K562 (cell line): Measurements from ENCODE around the gene ASXL2. TPM values are rescaled to one million over a fixed set of nuclear protein-coding genes. Genes with fewer than 3 reads are reported as not detected.

Experiments
- ATAC-seq: fragments of 200-7000 bp; cut with Tn5 transposase; 3 replicates; pipeline ENCODE4 v1.9.1; 2020; ENCODE audit warnings: moderate library complexity
- BruUV-seq: library from RNA; stranded (reverse); fragments of 400-500 nt; replicated peaks from 2 replicates; lab custom pipeline; 2021; lab: Mats Ljungman, UMichigan
- CTCF ChIA-PET: fragments of 300-600 bp; formaldehyde crosslinking; extraction: SDS; loops from one replicate; lab custom pipeline; 2021; ENCODE audit warnings: low intra/inter-chr PET ratio; lab: Yijun Ruan, JAX
- POLR2A ChIA-PET: fragments of 300-600, 350-650 bp; sonication (Branson Sonifier 250); formaldehyde crosslinking; extraction: SDS; loops from one replicate; lab custom pipeline; 2021; ENCODE audit warnings: antibody characterized with exemption, inconsistent platforms; lab: Yijun Ruan, JAX
- DNase-seq, 4 experiments: peaks; one replicate each; pipeline versions ENCODE4 v3.0.0 to v3.0.0-alpha.2; 2011 to 2018; ENCODE audit warnings: low spot score in 3 of 4, mixed read lengths in 3 of 4; ENCODE audit errors: extremely low read depth in 1 of 4
- FAIRE-seq: peaks from 2 replicates; lab custom pipeline; 2011; peaks lifted over from hg19 to GRCh38; lab: Jason Lieb, UNC
- H2AFZ ChIP-seq: 2 replicates; pipeline ENCODE4 v1.6.0; 2011; ENCODE audit warnings: low read depth, low read length, control low read depth, inconsistent platforms
- H3K27ac ChIP-seq: fragments of 200-600 bp; 3 replicates; pipeline ENCODE4 v1.8.0; 2011; ENCODE audit warnings: low read depth, mild to moderate bottlenecking, control low read depth, inconsistent platforms, low read length, moderate library complexity, mixed read lengths; ENCODE audit errors: extremely low read depth
- H3K27me3 ChIP-seq, 2 experiments: fragments of 300-600 bp in 1 of 2; 2 replicates in 1 of 2; 3 replicates in 1 of 2; pipeline versions ENCODE4 v1.6.0 to v1.8.0; 2011; ENCODE audit warnings: inconsistent platforms in 2 of 2, low read length in 2 of 2, mild to moderate bottlenecking in 1 of 2, mixed read lengths in 1 of 2, moderate library complexity in 1 of 2; ENCODE audit not compliant: control insufficient read depth in 2 of 2, insufficient read depth in 2 of 2
- H3K36me3 ChIP-seq: fragments of 300-600 bp; 3 replicates; pipeline ENCODE4 v1.8.0; 2011; ENCODE audit warnings: mild to moderate bottlenecking, low read length, inconsistent platforms; ENCODE audit not compliant: control insufficient read depth, insufficient read depth
- H3K4me1 ChIP-seq, 2 experiments: fragments of 200-600 bp in 1 of 2; replicated peaks in 1 of 2; 2 replicates in 1 of 2; 3 replicates in 1 of 2; pipeline versions ENCODE4 v1.5.1 to v1.8.0; 2011; ENCODE audit warnings: inconsistent platforms in 2 of 2, low read length in 2 of 2, mild to moderate bottlenecking in 1 of 2, mixed read lengths in 1 of 2, moderate library complexity in 1 of 2; ENCODE audit not compliant: control insufficient read depth in 2 of 2, insufficient read depth in 2 of 2
- H3K4me2 ChIP-seq: 2 replicates; pipeline ENCODE4 v1.6.1; 2011; ENCODE audit warnings: low read length, control low read depth, inconsistent platforms, mixed read lengths; ENCODE audit not compliant: insufficient read depth
- H3K4me3 ChIP-seq: fragments of 200-600 bp; sonication (generic), shearing (Covaris generic); 2 replicates; pipeline ENCODE4 v1.5.1; 2016; ENCODE audit warnings: control low read depth, inconsistent platforms
- H3K79me2 ChIP-seq: fragments of 200-600 bp; 3 replicates; pipeline ENCODE4 v1.8.0; 2011; ENCODE audit warnings: low read length, inconsistent platforms; ENCODE audit not compliant: control insufficient read depth, insufficient read depth
- H3K9ac ChIP-seq, 2 experiments: 2 replicates each; pipeline versions ENCODE4 v1.6.0 to v1.6.1; 2011; ENCODE audit warnings: low read depth in 2 of 2, low read length in 2 of 2, control low read depth in 1 of 2, inconsistent platforms in 1 of 2, mild to moderate bottlenecking in 1 of 2, mixed read lengths in 1 of 2; ENCODE audit not compliant: insufficient read depth in 1 of 2
- H3K9me1 ChIP-seq: one replicate; pipeline ENCODE4 v1.6.0; 2011; ENCODE audit warnings: inconsistent platforms, mild to moderate bottlenecking, low read length, moderate library complexity; ENCODE audit not compliant: control insufficient read depth, insufficient read depth
- H3K9me3 ChIP-seq: replicated peaks from 2 replicates; pipeline ENCODE4 v1.5.1; 2011; ENCODE audit warnings: low read depth, low read length, inconsistent platforms; ENCODE audit not compliant: control insufficient read depth, insufficient read depth
- H4K20me1 ChIP-seq: replicated peaks from 2 replicates; pipeline ENCODE4 v1.6.1; 2011; ENCODE audit warnings: low read length, inconsistent platforms, mixed read lengths; ENCODE audit not compliant: control insufficient read depth, insufficient read depth
- ASH1L ChIP-seq: fragments of 450-650 bp; IDR thresholded peaks from 2 replicates; pipeline ENCODE4 v1.6.1; 2018; ENCODE audit warnings: borderline replicate concordance, mild to moderate bottlenecking, low read depth; ENCODE audit not compliant: partially characterized antibody
- CBFA2T2 ChIP-seq: fragments of 450-650 bp; conservative IDR thresholded peaks from 2 replicates; pipeline ENCODE4 v1.6.1; 2017; ENCODE audit warnings: mild to moderate bottlenecking
- CBX5 ChIP-seq: IDR thresholded peaks from 2 replicates; pipeline ENCODE4 v1.6.1; 2014; ENCODE audit warnings: low read depth, borderline replicate concordance
- E2F8 ChIP-seq: fragments of 450-650 bp; IDR thresholded peaks from 2 replicates; pipeline ENCODE4 v1.7.1; 2018; ENCODE audit warnings: mild to moderate bottlenecking, low read depth; ENCODE audit not compliant: partially characterized antibody
- ESRRA ChIP-seq: fragments of 450-650 bp; IDR thresholded peaks from 2 replicates; pipeline ENCODE4 v1.6.1; 2014; ENCODE audit warnings: low read depth, mild to moderate bottlenecking, moderate library complexity, borderline replicate concordance
- IFI16 ChIP-seq: fragments of 250-450 bp; sonication (Bioruptor Pico); IDR thresholded peaks from 2 replicates; pipeline ENCODE4 v2.1.2; 2022; ENCODE audit warnings: mild to moderate bottlenecking, inconsistent platforms
- JUN ChIP-seq, 2 experiments: sonication (generic) in 1 of 2; formaldehyde crosslinking in 1 of 2; IDR thresholded peaks; 2 replicates each; pipeline versions ENCODE4 v1.6.1 to v1.8.0; 2012 to 2022; ENCODE audit warnings: borderline replicate concordance in 2 of 2, mild to moderate bottlenecking in 2 of 2, improper control_type of control experiment in 1 of 2, low read depth in 1 of 2, low read length in 1 of 2, missing genetic modification reagents in 1 of 2
- KLF6 ChIP-seq: fragments of 250-450 bp; sonication (Bioruptor Pico); IDR thresholded peaks from 2 replicates; pipeline ENCODE4 v1.4.0; 2020; ENCODE audit warnings: mild to moderate bottlenecking, moderate library complexity, borderline replicate concordance
- NONO ChIP-seq, 2 experiments: fragments of 200-400 bp in 1 of 2; fragments of 450-650 bp in 1 of 2; formaldehyde crosslinking in 1 of 2; IDR thresholded peaks; 2 replicates each; pipeline ENCODE4 v1.6.1; 2017; ENCODE audit warnings: low read depth in 2 of 2, mild to moderate bottlenecking in 2 of 2, moderate library complexity in 2 of 2, low read length in 1 of 2
- SRSF9 ChIP-seq: fragments of 200-400 bp; formaldehyde crosslinking; IDR thresholded peaks from 2 replicates; pipeline ENCODE4 v1.6.1; 2017; ENCODE audit warnings: low read depth, low read length, borderline replicate concordance
- ZBTB12 ChIP-seq: fragments of 250-450 bp; sonication (Bioruptor Pico); IDR thresholded peaks from 2 replicates; pipeline ENCODE4 v1.4.0; 2020
- ZNF717 ChIP-seq: fragments of 250-450 bp; sonication (Bioruptor Pico); IDR thresholded peaks from 2 replicates; pipeline ENCODE4 v1.5.0; 2021
- ZNF766 ChIP-seq: fragments of 200-800 bp; sonication (Bioruptor generic); conservative IDR thresholded peaks from 2 replicates; pipeline ENCODE4 v1.6.1; 2016; ENCODE audit warnings: missing genetic modification characterization, missing compliant biosample characterization
- WGBS: fragments of 100-300 bp; shearing (Covaris generic); methylation state at CpG from one replicate; pipeline ENCODE4 v1.1.6; 2016; ENCODE audit warnings: low coverage, mixed read lengths; ENCODE audit not compliant: insufficient coverage; ENCODE audit errors: missing lambda C conversion rate; 5-methylcytosine and 5-hydroxymethylcytosine counted together
- in situ Hi-C: fragments of 300-500 bp; cut with MboI; formaldehyde crosslinking; loops from 4 replicates; pipeline ENCODE4 v1.15.0; 2018; ENCODE audit warnings: inconsistent platforms, mixed read lengths
- intact Hi-C: fragments of 100-400 bp; cut with micrococcal nuclease; formaldehyde crosslinking; loops from 2 replicates; pipeline ENCODE4 v1.14.2; 2022
- polyA plus RNA-seq, 8 experiments: library from polyadenylated mRNA; depleted of rRNA in 4 of 8; stranded (reverse) in 5 of 8; unstranded in 3 of 8; fragments of >200 nt; fragmentation: Nextera tagmentation in 2 of 8; fragmentation: Illumina TruSeq in 1 of 8; extraction: Ambion mirVana in 2 of 8; extraction: Trizol in 1 of 8; gene quantifications; 2 replicates each; pipeline versions ENCODE4 v1.2.1 to v1.2.3, GENCODE V29; 2011 to 2014; ENCODE audit warnings: inconsistent platforms in 1 of 8, missing spikeins in 1 of 8
- total RNA-seq, 7 experiments: library from RNA; depleted of rRNA in 6 of 7; stranded (reverse); fragments of >200 nt in 6 of 7; fragmentation: Illumina TruSeq in 2 of 7; extraction: Trizol in 2 of 7; gene quantifications; 2 replicates each; pipeline versions ENCODE4 v1.2.1 to v1.2.3, GENCODE V29; 2011 to 2021; ENCODE audit warnings: low replicate concordance in 1 of 7
- TF ChIP-seq, protein P1 (sequence below): IDR thresholded peaks from 2 replicates; pipeline ENCODE4 v1.6.1; 2011; ENCODE audit warnings: borderline replicate concordance, low read depth, mild to moderate bottlenecking, moderate library complexity, low read length; ENCODE audit not compliant: insufficient read depth, poor library complexity, severe bottlenecking

ASXL2 gene
- total and polyA plus RNA-seq, 9 of the 15 experiments (the other 6 are each of a cell fraction or from before 2014, with no cell fraction given): 2.2 to 25.9 (median 9.0) TPM

DNA sequence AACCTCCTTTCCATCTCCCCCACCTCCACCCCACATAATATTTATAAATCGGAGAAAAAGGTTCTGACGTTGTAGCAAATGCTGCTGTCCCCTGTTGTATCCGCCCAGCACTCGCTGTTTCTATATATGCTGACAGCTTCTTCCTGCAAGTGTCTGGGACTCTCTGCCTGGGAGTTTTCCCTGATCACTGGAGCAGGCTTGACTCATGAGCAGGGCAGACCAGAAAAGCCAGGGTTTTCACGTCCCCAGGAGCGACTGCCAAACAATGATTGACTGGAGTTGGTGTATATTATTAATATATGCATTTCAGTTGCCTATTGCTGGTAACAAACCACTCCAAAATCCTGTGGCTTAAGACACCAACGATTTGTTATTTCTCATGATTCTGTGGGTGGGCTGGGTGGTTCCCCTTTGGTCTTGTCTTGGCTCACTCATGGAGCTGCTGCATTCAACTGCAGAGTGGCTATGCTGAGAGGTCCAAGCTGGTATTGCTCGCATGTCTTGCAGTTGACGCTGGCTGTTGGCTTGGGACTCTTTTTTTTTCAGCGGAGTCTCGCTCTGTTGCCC, 21.2 kb upstream of the ASXL2 start (continued):
- TF ChIP-seq, protein P1, sequence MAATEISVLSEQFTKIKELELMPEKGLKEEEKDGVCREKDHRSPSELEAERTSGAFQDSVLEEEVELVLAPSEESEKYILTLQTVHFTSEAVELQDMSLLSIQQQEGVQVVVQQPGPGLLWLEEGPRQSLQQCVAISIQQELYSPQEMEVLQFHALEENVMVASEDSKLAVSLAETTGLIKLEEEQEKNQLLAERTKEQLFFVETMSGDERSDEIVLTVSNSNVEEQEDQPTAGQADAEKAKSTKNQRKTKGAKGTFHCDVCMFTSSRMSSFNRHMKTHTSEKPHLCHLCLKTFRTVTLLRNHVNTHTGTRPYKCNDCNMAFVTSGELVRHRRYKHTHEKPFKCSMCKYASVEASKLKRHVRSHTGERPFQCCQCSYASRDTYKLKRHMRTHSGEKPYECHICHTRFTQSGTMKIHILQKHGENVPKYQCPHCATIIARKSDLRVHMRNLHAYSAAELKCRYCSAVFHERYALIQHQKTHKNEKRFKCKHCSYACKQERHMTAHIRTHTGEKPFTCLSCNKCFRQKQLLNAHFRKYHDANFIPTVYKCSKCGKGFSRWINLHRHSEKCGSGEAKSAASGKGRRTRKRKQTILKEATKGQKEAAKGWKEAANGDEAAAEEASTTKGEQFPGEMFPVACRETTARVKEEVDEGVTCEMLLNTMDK: no peak
- no peak for TF ChIP-seq IFI16
- no peak for TF ChIP-seq NONO (IDR thresholded peaks at IDR 0.05; ENCODE audit: low read depth in 2 of 2, low read length in 1 of 2)
- TF ChIP-seq SRSF9: no peak
- TF ChIP-seq ZNF766 (CRISPR knock-in tag): no peak
- TF ChIP-seq, all 486 proteins: peak for 0

GRCh38 chr2:25897506-25897905, 19.2 kb upstream of the ASXL2 start:
- in situ Hi-C loops: no loop called here
- FAIRE-seq (no peak), DNase-seq (no peak), ATAC-seq (no peak)
- H2AFZ ChIP-seq: no peak overlapping the region
- H3K36me3 ChIP-seq: no peaks in the 10 kb centered on the region
- H3K27me3 ChIP-seq: no peaks in the 10 kb centered on the region
- H3K9me3 ChIP-seq: no peaks in the 10 kb centered on the region
- no peak overlapping the region for H3K4me2 ChIP-seq
- 26% methylated on average over 4 of the region's 4 CpGs for WGBS
- H3K9ac ChIP-seq: no peak overlapping the region
- ChIA-PET CTCF (no interaction called here), POLR2A (interaction anchor here (0.6 kb wide), 1 partner anchor 42 kb away, joined by 5 read pairs; no protein-coding TSS in a partner anchor)
- H3K4me3 ChIP-seq: no peak overlapping the region
- no peaks in the 10 kb centered on the region for H3K9me1 ChIP-seq
- no peaks in the 10 kb centered on the region for H4K20me1 ChIP-seq
- no TSS peak for BruUV-seq
- no peaks in the 10 kb centered on the region for H3K79me2 ChIP-seq
- no peaks in the 10 kb centered on the region for H3K4me1 ChIP-seq
- intact Hi-C loops: no loop called here
- no peak overlapping the region for H3K27ac ChIP-seq
- TF ChIP-seq CBX5: no peak
- TF ChIP-seq KLF6 (CRISPR knock-in tag): no peak
- TF ChIP-seq CBFA2T2: no peak
- no peak for TF ChIP-seq E2F8
- no peak for TF ChIP-seq ZBTB12 (CRISPR knock-in tag)
- TF ChIP-seq ESRRA: no peak
- TF ChIP-seq JUN (IDR thresholded peaks at IDR 0.05; ENCODE audit: borderline replicate concordance, low read depth, low read length): no peak
- TF ChIP-seq JUN (CRISPR knock-in tag; IDR thresholded peaks at IDR 0.05; ENCODE audit: borderline replicate concordance): no peak
- no peak for TF ChIP-seq ZNF717
- TF ChIP-seq ASH1L: no peak
